Stomach (tissue), 4 donors: ENCODE data around the gene MDFIC.

Experiments
- EP300 ChIP-seq: sonication (generic); formaldehyde crosslinking; IDR thresholded peaks from one replicate; pipeline ENCODE4 v1.6.1; 2017; ENCODE audit warnings: antibody characterized with exemption
- POLR2A ChIP-seq, 4 donors: fragments of 450-650 bp; IDR thresholded peaks; one replicate each; pipeline ENCODE4 v1.6.1; 2016; ENCODE audit warnings: antibody characterized with exemption in 4 of 4, control low read depth in 2 of 4, mild to moderate bottlenecking in 1 of 4, moderate library complexity in 1 of 4
- POLR2AphosphoS5 ChIP-seq, 3 donors: sonication (generic); formaldehyde crosslinking; IDR thresholded peaks; one replicate each; pipeline ENCODE4 v1.6.1; 2016; ENCODE audit warnings: antibody characterized with exemption in 3 of 3
- TF ChIP-seq, protein P1 (sequence below), 7 experiments: fragments of 450-650 bp in 4 of 7; fragments of 200-600 bp in 3 of 7; sonication (generic) in 3 of 7; IDR thresholded peaks; one replicate each; pipeline ENCODE4 v1.5.1; 2016 to 2019; ENCODE audit warnings: antibody characterized with exemption in 7 of 7, control low read depth in 2 of 7, mild to moderate bottlenecking in 1 of 7

DNA sequence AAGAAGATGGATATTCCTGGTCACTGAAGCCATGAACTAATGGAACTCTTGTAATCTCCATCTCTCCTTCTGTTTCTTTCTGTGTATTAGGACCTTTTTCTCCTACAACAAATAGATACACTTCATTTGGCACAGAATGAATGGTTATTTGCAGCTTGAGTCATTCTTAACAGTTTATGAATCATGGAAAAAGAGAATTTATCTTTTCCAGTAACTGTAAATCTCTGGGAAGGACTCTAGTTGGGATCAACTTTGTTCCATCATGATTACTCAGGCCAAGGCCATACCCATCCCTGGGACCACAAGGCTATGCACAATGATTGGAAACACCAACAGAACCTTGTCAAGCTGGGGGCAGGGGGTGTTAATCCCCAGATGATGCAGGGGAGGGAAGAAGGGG is 36.1 kb upstream of the MDFIC start:
- TF ChIP-seq, protein P1, sequence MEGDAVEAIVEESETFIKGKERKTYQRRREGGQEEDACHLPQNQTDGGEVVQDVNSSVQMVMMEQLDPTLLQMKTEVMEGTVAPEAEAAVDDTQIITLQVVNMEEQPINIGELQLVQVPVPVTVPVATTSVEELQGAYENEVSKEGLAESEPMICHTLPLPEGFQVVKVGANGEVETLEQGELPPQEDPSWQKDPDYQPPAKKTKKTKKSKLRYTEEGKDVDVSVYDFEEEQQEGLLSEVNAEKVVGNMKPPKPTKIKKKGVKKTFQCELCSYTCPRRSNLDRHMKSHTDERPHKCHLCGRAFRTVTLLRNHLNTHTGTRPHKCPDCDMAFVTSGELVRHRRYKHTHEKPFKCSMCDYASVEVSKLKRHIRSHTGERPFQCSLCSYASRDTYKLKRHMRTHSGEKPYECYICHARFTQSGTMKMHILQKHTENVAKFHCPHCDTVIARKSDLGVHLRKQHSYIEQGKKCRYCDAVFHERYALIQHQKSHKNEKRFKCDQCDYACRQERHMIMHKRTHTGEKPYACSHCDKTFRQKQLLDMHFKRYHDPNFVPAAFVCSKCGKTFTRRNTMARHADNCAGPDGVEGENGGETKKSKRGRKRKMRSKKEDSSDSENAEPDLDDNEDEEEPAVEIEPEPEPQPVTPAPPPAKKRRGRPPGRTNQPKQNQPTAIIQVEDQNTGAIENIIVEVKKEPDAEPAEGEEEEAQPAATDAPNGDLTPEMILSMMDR (IDR thresholded peaks at IDR 0.05): no peak
- TF ChIP-seq POLR2A (IDR thresholded peaks at IDR 0.05) (no peak), EP300 (no peak), POLR2AphosphoS5 (IDR thresholded peaks at IDR 0.05) (no peak)
